Panc1 (cell line): ENCODE measurements around the gene SMARCE1. TPM values are rescaled to one million over a fixed set of nuclear protein-coding genes. Genes with fewer than 3 reads are reported as not detected.

Experiments used
- ATAC-seq: fragments of 200-7000 bp; cut with Tn5 transposase; 2 replicates; pipeline ENCODE4 v1.9.1; 2020; ENCODE audit warnings: mild to moderate bottlenecking, moderate library complexity
- BruUV-seq: library from RNA; stranded (reverse); fragments of 400-500 nt; replicated peaks from 2 replicates; lab custom pipeline; 2021; lab: Mats Ljungman, UMichigan
- CTCF ChIA-PET: fragments of 300-600 bp; sonication (Branson Sonifier 250); formaldehyde crosslinking; loops from one replicate; lab custom pipeline; 2022; ENCODE audit warnings: antibody characterized with exemption; lab: Charles Lee
- POLR2A ChIA-PET: fragments of 300-600 bp; sonication (Branson Sonifier 250); formaldehyde crosslinking; loops from one replicate; lab custom pipeline; 2022; ENCODE audit warnings: antibody characterized with exemption; lab: Charles Lee
- DNase-seq: peaks from one replicate; pipeline ENCODE4 v3.0.0-alpha.2; 2010; ENCODE audit warnings: low read depth, low spot score
- H3K27ac ChIP-seq: 2 replicates; pipeline ENCODE4 v1.5.1; 2011; ENCODE audit warnings: mild to moderate bottlenecking, low read length, inconsistent platforms
- H3K27me3 ChIP-seq: fragments of 200-500 bp; sonication (Bioruptor generic); 2 replicates; pipeline ENCODE4 v1.6.0; 2014; ENCODE audit warnings: low read length, inconsistent platforms; ENCODE audit not compliant: control insufficient read depth, insufficient read depth
- H3K36me3 ChIP-seq: fragments of 200-500 bp; sonication (Bioruptor generic); 2 replicates; pipeline ENCODE4 v1.5.1; 2014; ENCODE audit warnings: inconsistent platforms, mild to moderate bottlenecking, low read length, moderate library complexity; ENCODE audit not compliant: control insufficient read depth, insufficient read depth
- H3K4me1 ChIP-seq: 2 replicates; pipeline ENCODE4 v1.5.1; 2011; ENCODE audit warnings: inconsistent platforms, mild to moderate bottlenecking, low read length, moderate library complexity; ENCODE audit not compliant: control insufficient read depth, insufficient read depth
- H3K4me3 ChIP-seq, 2 experiments: 2 replicates each; pipeline ENCODE4 v1.5.1; 2011 to 2012; ENCODE audit warnings: low read depth in 2 of 2, low read length in 2 of 2, mild to moderate bottlenecking in 2 of 2, inconsistent platforms in 1 of 2, moderate library complexity in 1 of 2
- H3K9me3 ChIP-seq: fragments of 200-500 bp; sonication (Bioruptor generic); 2 replicates; pipeline ENCODE4 v1.5.1; 2014; ENCODE audit warnings: low read depth, mild to moderate bottlenecking, inconsistent platforms, low read length, moderate library complexity; ENCODE audit not compliant: control insufficient read depth, insufficient read depth
- CTCF ChIP-seq: fragments of 450-650 bp; IDR thresholded peaks from 2 replicates; pipeline ENCODE4 v1.5.1; 2017; ENCODE audit warnings: mild to moderate bottlenecking
- POLR2AphosphoS5 ChIP-seq: IDR thresholded peaks from 2 replicates; pipeline ENCODE4 v1.6.1; 2012; ENCODE audit warnings: mild to moderate bottlenecking, low read depth, low read length, moderate library complexity
- REST ChIP-seq, 2 experiments: IDR thresholded peaks; 2 replicates each; pipeline ENCODE4 v1.6.1; 2011 to 2012; ENCODE audit warnings: low read depth in 2 of 2, control low read depth in 1 of 2, low read length in 1 of 2, mild to moderate bottlenecking in 1 of 2, moderate library complexity in 1 of 2; ENCODE audit not compliant: insufficient read depth in 1 of 2
- SIN3A ChIP-seq: IDR thresholded peaks from 2 replicates; pipeline ENCODE4 v1.6.1; 2012; ENCODE audit warnings: low read depth, mild to moderate bottlenecking, low read length, moderate library complexity, borderline replicate concordance; ENCODE audit not compliant: insufficient read depth
- TCF7L2 ChIP-seq: IDR thresholded peaks from 2 replicates; pipeline ENCODE4 v1.6.1; 2011; ENCODE audit warnings: mild to moderate bottlenecking, low read depth, low read length, inconsistent platforms
- in situ Hi-C: cut with HindIII; loops from 2 replicates; pipeline ENCODE4 v1.10.0; 2016; ENCODE audit warnings: low sequenced_read_pairs, low pct_unique_long_range_greater_than_20kb
- intact Hi-C: fragments of 100-400 bp; cut with micrococcal nuclease; formaldehyde crosslinking; loops from one replicate; pipeline ENCODE4 v1.10.0; 2022; ENCODE audit not compliant: unreplicated experiment
- total RNA-seq: library from RNA; stranded (reverse); gene quantifications from one replicate; pipeline ENCODE4 v1.2.1, GENCODE V29; 2021; ENCODE audit not compliant: unreplicated experiment

SMARCE1 gene
- total RNA-seq, 1 experiment from 2014 or later = 129 TPM

DNA sequence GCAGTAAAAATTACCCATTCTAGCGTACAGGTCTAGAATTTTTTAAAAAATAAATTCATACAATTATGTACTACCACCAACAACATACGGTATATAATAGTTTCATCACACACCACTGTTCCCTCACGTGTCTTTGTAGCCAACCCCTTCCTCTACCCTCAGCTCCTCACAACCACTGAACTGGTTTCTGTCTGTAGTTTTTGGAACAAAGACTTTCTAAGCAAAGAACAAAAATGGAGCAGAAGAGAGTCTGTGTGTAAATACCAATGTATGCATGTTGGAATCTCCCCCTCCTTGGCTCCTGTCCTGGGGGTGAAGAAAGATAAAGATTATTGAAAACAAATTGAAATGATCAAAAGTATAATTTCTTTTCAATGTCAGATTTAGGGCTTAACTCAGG lies 50.5 kb downstream of the SMARCE1 start:
- no peak overlapping the region for H3K27ac ChIP-seq
- in situ Hi-C loops = no loop called here

DNA sequence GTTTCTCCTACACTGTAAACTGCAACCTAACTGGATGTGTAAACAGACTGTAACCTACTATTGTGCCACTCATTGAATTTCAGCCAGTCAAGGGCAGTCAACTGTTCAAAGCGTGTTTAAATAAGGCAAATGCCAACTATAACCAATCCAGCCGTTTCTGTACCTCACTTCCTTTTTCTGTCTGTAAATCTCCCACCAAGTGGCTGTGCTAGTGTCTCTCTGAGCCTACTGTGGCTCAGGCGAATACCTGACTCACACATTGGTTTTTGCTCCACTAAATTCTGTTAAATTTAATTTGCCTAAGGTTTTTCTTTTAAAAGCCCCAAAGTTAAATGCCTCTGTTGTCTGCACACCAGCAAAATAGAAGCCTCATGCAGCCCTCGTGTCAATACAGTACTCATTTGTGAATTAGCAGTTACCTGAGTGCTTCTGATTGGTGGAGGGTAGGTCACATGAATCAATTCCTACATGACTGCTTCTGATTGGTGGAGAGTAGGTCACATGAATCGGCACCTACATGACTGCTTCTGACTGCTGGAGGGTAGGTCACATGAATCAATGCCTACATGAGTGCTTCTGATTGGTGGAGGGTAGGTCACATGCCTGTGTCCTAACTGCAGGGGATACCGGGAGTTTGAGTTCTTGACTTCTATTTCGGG lies 51.2 kb downstream of the SMARCE1 start:
- DNase-seq = no peak
- no peaks in the 10 kb centered on the region for H3K4me1 ChIP-seq

More for the DNA sequence above, 50.5 kb downstream of the SMARCE1 start:
- no peaks in the 10 kb centered on the region for H3K9me3 ChIP-seq
- no TSS peak for BruUV-seq
- ChIA-PET POLR2A (no interaction called here), CTCF (no interaction called here)
- no peaks in the 10 kb centered on the region for H3K27me3 ChIP-seq
- no peak for DNase-seq
- H3K4me1 ChIP-seq = no peaks in the 10 kb centered on the region
- H3K36me3 ChIP-seq = no peaks in the 10 kb centered on the region
- no peak overlapping the region for H3K4me3 ChIP-seq
- no peak for ATAC-seq
- TF ChIP-seq REST (IDR thresholded peaks at IDR 0.05; ENCODE audit: insufficient read depth in 1 of 2, low read depth in 2 of 2, low read length in 1 of 2) (no peak), TCF7L2 (no peak), POLR2AphosphoS5 (no peak)
- intact Hi-C loops = no loop called here

More for the DNA sequence above, 51.2 kb downstream of the SMARCE1 start:
- Histone ChIP-seq H3K9me3 (no peaks in the 10 kb centered on the region), H3K27ac (no peak overlapping the region), H3K36me3 (no peaks in the 10 kb centered on the region), H3K27me3 (no peaks in the 10 kb centered on the region), H3K4me3 (no peak overlapping the region)
- TF ChIP-seq SIN3A (no peak), CTCF (no peak), POLR2AphosphoS5 (no peak), REST (IDR thresholded peaks at IDR 0.05; ENCODE audit: insufficient read depth in 1 of 2, low read depth in 2 of 2, low read length in 1 of 2) (no peak), TCF7L2 (no peak)
- BruUV-seq = no TSS peak
- ChIA-PET CTCF (no interaction called here), POLR2A (interaction anchor here (0.7 kb wide), 1 partner anchor 469 kb away, joined by 4 read pairs; no protein-coding TSS in a partner anchor)
- no peak for ATAC-seq
- in situ Hi-C loops = no loop called here
- intact Hi-C loops = no loop called here
